ENCODE results near the gene THRAP3.

Gene THRAP3

DNA sequence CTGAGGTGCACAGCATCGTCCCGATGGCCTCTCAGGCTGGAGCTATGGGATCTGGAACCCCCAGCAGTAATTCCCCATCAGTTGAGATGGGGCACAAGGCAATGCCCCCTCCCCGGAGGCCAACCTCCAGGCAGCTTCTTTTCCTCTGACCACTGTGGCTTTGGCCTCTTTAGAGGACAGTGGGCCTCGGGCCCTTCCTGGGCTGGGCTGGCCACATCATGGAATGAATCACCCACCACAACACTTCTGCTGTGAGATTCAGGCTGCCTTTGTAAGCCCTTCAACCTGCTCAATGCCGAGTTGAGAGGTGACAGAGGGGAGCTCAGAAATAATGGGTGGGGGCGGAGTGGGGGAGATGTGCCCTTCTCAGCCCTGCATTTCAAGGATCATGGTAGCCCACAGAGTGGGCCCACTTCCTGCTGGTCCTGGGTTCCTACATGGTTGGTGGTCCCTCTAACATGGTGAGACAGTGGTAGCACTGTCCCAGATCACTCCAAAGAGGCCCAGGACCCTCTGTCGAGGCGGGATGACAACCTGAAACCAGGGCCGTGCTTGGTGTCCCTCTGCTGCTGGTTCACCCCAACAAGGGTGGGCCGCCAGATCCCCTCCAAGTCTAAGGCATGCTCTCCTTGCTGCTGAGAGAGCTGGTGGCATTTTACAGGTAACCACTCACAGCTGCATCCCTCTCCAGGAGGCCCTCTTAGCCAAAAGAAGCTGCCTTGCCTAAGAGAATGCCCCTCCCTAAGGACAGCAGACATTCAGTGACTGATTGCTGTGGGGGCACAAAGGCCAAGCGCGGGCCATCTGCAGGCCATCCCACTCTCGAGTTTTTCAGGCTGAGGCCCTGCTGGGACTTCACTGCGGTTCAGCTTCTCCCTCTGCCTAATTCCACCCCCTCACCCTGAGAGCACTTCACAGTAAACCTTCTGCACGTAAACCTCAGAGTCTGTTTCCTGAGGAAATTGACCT, 129.0 kb downstream of the THRAP3 start:
- no peak for DNase-seq (ENCODE audit: low spot score)

DNA sequence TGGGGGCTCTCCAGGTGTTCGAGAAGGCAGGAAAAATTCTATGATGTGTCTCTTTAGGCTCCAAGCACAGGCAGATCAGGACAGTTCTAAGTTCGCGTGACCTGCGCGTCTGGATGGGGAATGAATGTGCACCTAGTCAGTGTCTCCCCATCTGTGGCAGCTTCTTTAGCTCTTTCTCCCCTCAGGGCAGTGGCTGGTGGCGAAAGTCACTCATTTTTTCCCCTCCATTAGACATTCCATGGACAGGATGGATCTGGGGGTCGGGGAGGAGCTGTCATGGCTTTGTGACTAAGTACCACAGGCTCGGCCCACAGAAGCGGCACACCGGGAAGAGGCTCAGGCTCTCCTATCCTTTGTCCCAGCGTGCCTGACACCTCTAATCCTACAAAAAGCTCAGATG, 130.2 kb downstream of the THRAP3 start:
- no peak for DNase-seq (ENCODE audit: low spot score)
